Measurements from ENCODE around the gene CDC42BPG.

The CDC42BPG gene

DNA sequence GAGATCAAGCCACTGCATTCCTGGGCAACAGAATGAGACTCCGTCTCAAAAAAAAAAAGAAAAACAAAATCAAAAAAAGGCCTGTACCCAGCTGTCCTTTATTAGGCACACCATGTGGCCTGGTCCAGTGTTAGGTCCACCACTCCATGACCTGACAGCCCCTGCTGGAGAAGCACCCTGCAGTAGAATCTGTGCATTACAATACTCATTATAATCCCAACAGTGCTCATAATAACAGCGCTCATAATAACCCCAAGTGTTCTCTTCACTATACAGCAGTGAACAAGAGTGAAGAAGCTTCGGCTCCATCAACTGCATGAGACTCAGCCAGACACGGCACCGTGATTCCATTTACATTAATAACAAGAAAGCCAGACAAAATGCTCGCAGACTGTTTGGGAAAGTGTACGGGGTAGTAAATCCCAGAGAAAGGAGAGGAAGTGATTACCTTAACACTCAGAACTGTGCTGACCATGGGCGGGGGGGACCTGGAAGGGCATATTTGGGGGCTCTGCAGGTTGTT is 42.8 kb upstream of the CDC42BPG start:
- no peaks in the 10 kb centered on the region for H3K9me3 Mint-ChIP-seq
- H3K36me3 Mint-ChIP-seq (ENCODE audit: low read depth) = no peaks in the 10 kb centered on the region
- no peak for DNase-seq
- H3K27me3 Mint-ChIP-seq (ENCODE audit: low read depth, poor library complexity) = peaks cover 10% of the 10 kb centered on the region
- H3K27ac Mint-ChIP-seq = no peak overlapping the region
- H3K4me1 Mint-ChIP-seq = peaks cover 50% of the 10 kb centered on the region
- H3K4me3 Mint-ChIP-seq = no peak overlapping the region
- TF ChIP-seq, protein P1, sequence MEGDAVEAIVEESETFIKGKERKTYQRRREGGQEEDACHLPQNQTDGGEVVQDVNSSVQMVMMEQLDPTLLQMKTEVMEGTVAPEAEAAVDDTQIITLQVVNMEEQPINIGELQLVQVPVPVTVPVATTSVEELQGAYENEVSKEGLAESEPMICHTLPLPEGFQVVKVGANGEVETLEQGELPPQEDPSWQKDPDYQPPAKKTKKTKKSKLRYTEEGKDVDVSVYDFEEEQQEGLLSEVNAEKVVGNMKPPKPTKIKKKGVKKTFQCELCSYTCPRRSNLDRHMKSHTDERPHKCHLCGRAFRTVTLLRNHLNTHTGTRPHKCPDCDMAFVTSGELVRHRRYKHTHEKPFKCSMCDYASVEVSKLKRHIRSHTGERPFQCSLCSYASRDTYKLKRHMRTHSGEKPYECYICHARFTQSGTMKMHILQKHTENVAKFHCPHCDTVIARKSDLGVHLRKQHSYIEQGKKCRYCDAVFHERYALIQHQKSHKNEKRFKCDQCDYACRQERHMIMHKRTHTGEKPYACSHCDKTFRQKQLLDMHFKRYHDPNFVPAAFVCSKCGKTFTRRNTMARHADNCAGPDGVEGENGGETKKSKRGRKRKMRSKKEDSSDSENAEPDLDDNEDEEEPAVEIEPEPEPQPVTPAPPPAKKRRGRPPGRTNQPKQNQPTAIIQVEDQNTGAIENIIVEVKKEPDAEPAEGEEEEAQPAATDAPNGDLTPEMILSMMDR (IDR thresholded peaks at IDR 0.05) = no peak

DNA sequence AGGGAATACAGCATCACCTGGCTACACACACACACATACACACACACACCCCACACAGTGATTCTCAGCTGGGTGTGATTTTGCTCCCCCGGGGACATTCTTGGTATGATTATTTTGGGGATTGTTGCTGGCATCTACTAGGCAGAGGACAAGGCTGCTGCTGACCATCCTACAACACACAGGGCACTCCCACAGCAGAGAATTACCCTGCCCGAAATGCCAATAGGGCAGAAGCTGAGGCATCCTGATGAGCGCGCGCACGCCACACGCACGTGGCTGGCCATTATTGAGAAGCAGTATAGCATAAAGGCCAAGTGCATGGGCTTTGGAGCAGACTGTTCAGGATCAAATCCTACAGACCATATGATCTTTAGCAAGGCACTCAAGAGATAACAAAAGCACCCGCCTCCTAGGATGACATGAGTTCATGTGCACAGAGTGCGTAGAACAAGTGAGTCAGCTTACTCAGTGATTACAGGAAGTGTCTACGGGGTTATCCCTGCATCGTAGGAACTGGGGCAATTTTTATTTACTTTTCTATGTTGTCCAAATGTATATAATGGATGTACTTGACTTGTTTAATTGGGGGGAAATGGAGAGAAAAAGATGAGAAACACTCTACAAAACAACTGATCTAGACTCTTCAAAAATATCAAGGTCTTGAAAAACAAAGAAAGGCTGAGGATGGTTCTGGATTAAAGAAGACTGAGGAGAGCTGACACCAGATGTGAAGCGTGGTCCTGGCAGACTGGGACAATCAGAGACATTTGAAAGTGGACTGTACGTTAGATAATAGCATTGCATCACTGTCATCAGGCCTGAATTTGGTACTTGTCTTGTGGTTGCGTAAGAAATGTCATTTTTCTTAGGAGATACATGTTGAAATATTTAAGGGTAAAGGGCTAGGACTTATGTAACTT is 41.2 kb upstream of the CDC42BPG start:
- Mint-ChIP-seq H3K27me3 (ENCODE audit: low read depth, poor library complexity) (peaks cover 13% of the 10 kb centered on the region), H3K27ac (no peak overlapping the region), H3K9me3 (no peaks in the 10 kb centered on the region), H3K36me3 (ENCODE audit: low read depth) (no peaks in the 10 kb centered on the region), H3K4me1 (peaks cover 48% of the 10 kb centered on the region), H3K4me3 (no peak overlapping the region)
- TF ChIP-seq, protein P1 (IDR thresholded peaks at IDR 0.05) = no peak
- DNase-seq = no peak

DNA sequence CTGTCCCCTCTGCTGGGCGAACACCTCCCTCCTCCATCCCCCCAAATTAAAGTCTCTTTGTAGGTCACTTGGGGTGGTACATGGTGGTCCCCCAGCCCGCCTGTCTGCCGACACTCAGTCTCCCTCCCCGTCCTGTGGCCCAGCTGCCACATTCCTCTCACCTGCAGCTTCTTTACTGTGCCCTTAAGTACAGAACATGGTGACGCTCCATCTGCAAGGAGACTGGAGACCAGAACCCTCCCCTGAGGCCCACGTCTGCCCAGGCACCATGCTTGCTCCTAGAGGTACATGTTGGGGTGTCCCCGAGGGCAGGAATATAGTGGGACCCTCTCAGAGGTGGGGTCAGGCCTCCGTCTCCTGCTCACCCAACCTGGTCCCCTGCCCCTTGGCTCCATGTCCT is 39.6 kb upstream of the CDC42BPG start:
- DNase-seq = no peak
- Mint-ChIP-seq H3K36me3 (ENCODE audit: low read depth) (no peaks in the 10 kb centered on the region), H3K27me3 (ENCODE audit: low read depth, poor library complexity) (peaks cover 13% of the 10 kb centered on the region), H3K4me3 (no peak overlapping the region), H3K9me3 (no peaks in the 10 kb centered on the region), H3K4me1 (peaks cover 51% of the 10 kb centered on the region), H3K27ac (peak overlapping the region; percentile 10)
- TF ChIP-seq, protein P1 (IDR thresholded peaks at IDR 0.05) = no peak

DNA sequence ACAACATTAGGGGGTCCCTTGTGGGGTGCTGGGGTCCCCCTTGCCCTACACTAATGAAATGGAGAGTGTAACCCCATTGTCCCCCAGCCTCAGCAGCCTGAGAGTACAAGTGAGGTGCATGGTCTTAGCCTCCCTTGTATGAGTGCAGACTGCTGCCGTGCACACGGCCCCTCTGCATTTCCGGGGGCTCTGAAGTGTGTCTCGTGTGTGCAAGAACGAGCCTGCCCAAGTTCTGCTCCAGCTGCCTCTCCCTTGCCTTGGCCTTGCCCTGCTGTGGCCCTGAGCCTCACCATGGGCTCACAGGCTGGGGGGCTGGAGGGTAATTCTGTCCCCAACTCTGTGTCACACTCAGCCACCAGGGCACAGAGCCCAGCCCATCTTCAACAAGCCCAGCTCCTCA is 39.1 kb upstream of the CDC42BPG start:
- TF ChIP-seq, protein P1 (IDR thresholded peaks at IDR 0.05) = no peak
- H3K4me1 Mint-ChIP-seq = peaks cover 50% of the 10 kb centered on the region
- H3K27ac Mint-ChIP-seq = peak overlapping the region; percentile 10
- no peak overlapping the region for H3K4me3 Mint-ChIP-seq
- no peaks in the 10 kb centered on the region for H3K36me3 Mint-ChIP-seq (ENCODE audit: low read depth)
- no peaks in the 10 kb centered on the region for H3K9me3 Mint-ChIP-seq
- H3K27me3 Mint-ChIP-seq (ENCODE audit: low read depth, poor library complexity) = peaks cover 13% of the 10 kb centered on the region
- no peak for DNase-seq

DNA sequence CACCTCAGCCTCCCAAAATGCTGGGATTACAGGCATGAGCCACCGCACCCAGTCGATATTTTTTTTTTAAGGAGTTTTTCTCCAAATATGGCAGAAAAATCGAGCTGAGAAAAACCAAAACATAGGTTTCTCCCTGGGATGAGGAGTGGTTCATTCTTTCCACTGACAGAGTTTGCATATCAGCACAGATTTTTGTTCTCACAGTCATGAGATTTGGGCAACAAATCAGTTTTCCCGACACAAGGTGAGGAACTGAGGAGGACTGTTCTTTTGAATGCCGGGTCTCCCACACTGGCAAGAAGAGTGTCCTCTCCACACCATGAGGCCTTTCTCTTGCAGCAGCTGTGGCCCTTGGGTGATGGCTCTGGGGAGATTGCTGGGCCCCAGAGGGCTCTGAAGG is 37.8 kb upstream of the CDC42BPG start:
- Mint-ChIP-seq H3K36me3 (ENCODE audit: low read depth) (no peaks in the 10 kb centered on the region), H3K4me1 (peaks cover 43% of the 10 kb centered on the region), H3K27ac (no peak overlapping the region), H3K9me3 (no peaks in the 10 kb centered on the region), H3K27me3 (ENCODE audit: low read depth, poor library complexity) (peaks cover 17% of the 10 kb centered on the region), H3K4me3 (no peak overlapping the region)
- TF ChIP-seq, protein P1 (IDR thresholded peaks at IDR 0.05) = no peak
- no peak for DNase-seq

Measured in nephron progenitor cell (in vitro differentiated cells).